ENCODE data around the gene PUS1. TPM values are rescaled to one million over a fixed set of nuclear protein-coding genes. Genes with fewer than 3 reads are reported as not detected.
"Not testable (repeated sequence)": the region's sequence is repeated elsewhere in the genome, so short reads cannot be mapped to it uniquely, and the experiment has no call there.

The PUS1 gene
- polyA plus RNA-seq, 4 donors: 11.4 to 22.4 (median 19.9) TPM

DNA sequence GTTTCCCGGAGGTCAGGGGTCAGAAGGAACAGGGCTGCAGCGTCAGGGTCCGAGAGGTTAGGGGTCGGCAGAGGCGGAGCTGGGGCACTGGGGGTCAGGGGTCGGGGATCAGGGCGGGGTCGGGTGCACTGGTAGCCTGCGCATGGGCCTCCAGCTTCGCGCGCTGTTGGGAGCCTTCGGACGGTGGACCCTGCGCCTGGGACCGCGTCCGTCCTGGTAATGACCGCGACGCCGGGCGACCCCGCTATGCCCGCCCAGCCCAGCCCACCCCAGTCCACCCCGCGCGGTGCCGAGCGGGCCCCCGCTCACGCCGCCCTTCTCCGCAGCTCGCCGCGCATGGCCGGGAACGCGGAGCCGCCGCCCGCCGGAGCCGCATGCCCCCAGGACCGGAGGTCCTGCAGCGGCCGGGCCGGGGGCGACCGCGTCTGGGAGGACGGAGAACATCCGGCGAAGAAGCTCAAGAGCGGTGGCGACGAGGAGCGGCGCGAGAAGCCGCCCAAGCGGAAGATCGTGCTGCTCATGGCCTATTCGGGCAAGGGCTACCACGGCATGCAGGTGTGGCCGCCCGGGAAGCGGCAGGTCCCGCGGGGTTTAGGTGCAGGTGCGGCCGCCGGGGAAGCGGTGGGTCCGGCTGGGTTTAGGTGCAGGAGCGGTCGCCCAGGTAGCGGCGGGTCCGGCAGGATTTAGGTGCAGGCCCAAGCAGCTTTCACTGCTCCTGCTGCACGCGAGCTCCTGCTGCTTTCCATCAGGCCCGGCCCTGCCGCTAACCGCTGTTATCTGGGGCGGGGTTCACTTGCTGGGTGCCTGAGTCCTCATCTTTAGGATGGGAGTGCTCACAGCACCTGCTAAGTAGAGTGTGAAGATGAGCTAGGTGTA is 743 bp downstream of the PUS1 start:
- no peak for DNase-seq (ENCODE audit: low read depth in 4 of 4, low spot score in 2 of 4)

DNA sequence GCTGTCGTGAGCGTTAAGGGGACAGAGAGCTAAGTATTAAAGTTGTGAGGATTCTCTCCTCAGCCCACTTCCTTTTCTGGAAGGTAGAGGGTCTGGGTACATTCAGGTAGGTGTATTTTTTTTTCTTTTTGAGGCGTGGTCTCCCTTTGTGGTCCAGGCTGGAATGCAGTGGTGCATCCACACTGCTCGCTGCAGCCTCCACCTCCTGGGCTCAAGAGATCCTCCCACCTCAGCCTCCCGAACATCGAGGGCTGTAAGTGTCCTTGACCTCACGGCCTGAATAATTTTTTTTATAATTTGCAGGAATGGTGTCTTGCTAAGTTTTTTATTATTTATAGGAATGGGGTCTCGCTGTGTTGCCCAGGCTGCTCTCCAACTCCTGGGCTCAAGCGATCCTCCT is 1.4 kb downstream of the PUS1 start:
- DNase-seq (ENCODE audit: low read depth in 4 of 4, low spot score in 2 of 4): no peak

DNA sequence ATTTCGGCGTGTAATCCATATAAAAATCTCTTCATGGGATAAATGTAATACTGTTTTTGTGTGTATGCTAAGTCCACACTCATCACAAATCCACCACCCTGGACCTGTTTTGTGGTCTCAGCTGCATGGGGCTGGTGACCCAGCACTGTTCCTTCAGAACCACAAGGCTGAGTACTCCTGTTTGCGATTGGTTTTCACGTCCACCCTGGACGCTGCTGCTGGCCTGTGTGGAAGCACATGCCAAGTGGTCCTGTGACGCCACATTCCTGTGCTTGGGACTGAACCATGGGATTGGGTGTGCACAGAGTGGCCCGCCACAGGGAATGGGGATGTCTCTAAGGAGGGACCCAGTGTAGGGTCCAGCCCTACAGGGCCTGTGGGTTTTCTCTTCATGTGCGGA is 4.3 kb downstream of the PUS1 start:
- DNase-seq (ENCODE audit: low read depth in 4 of 4, low spot score in 2 of 4): no peak

DNA sequence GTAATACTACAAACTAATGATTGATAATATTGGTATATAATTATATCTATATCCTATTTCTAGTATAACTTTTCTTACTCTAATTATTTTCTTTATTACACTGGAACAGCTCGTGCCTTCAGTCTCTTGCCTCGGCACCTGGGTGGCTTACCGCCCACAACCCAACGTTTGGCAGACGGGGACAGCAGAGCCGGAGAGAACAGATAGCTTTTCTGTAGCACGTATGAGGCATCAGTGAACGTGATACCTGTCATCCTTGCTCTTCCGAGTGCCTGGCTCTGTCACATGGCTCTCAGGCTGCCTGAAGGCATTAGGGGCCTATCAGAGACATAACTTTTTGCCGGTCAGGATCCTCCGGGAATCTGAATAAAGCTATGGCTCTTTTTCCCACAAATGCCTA is 5.5 kb downstream of the PUS1 start:
- no peak for DNase-seq (ENCODE audit: low read depth in 4 of 4, low spot score in 2 of 4)

DNA sequence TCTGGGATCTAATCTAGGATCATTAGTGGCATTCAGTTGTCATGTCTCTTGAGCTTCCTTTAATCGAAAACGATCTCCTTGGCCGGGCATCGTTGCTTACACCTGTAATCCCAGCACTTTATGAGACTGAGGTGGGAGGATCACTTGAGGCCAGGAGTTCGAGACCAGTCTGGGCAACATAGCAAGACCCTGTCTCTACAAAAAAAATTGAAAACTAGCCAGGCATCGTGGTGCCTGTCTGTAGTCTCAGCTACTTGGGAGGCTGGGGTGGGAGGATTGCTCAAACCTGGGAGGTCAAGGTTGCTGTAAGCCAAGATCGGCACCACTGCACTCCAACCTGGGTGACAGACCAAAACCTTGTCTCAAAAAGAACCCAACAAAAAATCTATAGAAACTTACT is 9.0 kb downstream of the PUS1 start:
- DNase-seq (ENCODE audit: low read depth in 4 of 4, low spot score in 2 of 4): no peak

DNA sequence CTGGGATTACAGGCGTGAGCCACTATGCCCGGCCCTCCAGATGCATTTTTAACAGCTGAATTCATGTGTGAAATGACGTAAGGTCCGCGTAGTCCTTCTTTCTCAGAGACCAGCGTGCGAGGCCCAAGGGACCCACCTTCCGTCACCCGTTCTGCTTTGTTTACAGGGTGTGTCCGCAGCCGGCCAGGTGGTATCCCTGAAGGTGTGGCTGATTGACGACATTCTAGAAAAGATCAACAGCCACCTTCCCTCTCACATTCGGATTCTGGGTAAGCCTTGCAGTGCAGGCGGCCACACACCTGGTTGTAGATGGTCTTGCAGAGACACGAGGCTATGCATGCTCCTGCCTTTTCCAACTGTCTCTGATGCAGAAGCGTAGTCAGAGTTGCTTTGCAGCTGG is 9.9 kb downstream of the PUS1 start:
- DNase-seq (ENCODE audit: low read depth in 4 of 4, low spot score in 2 of 4): no peak

DNA sequence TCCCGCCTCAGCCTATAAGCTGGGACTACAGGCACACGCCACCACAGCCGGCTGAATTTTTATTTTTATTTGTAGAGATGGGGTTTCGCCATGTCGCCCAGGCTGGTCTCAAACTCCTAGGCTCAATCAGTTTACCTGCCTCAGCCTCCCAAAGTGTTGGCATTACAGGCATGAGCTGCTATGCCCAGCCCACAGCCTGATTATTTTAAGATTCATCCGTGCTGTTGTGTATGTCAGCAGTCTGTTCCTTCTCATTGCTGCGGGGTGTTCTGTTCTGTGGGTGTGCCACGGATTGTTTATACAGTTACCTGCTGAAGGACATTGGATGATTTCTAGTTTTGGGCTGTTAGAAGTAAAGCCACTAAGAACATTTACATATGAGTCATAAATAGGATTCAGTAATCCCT is 11.1 kb downstream of the PUS1 start:
- no peak for DNase-seq (ENCODE audit: low read depth in 4 of 4, low spot score in 2 of 4)

DNA sequence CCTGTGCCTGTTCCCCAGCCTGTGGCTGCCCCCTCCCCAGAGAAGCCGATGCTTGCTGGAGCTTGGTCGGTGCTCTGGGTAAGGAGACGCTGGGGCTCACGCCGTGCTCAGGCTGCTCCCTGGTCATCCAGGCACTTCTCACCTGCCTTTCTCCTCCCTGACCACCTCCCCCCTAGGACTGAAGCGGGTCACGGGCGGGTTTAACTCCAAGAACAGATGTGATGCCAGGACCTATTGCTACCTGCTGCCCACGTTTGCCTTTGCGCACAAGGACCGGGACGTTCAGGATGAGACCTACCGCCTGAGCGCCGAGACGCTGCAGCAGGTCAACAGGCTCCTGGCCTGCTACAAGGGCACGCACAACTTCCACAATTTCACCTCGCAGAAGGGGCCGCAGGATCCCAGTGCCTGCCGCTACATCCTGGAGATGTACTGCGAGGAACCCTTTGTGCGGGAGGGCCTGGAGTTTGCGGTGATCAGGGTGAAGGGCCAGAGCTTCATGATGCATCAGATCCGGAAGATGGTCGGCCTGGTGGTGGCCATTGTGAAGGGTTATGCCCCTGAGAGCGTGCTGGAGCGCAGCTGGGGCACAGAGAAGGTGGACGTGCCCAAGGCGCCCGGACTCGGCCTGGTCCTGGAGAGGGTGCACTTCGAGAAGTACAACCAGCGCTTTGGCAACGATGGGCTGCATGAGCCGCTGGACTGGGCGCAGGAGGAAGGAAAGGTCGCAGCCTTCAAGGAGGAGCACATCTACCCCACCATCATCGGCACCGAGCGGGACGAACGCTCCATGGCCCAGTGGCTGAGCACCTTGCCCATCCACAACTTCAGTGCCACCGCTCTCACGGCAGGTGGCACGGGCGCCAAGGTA is 12.3 kb downstream of the PUS1 start:
- no peak for DNase-seq (ENCODE audit: low read depth in 4 of 4, low spot score in 2 of 4)

DNA sequence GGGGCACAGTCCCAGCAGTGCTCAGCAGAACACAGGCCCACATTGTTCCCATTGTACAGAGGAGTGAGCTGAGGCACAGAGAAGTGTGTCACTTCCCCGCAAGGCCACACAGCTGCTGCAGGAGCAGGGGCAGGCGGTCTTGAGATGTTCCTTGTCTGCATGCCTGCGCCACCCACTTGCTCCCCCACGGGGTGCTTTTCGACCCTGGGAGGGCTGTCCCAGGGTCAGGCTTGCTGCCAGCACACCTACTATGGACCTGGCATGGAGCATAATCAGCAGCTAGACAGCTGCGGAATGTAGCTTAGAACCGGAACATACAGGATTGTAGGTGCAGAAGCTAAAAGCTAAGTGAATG is 12.9 kb downstream of the PUS1 start:
- no peak for DNase-seq (ENCODE audit: low read depth in 4 of 4, low spot score in 2 of 4)

DNA sequence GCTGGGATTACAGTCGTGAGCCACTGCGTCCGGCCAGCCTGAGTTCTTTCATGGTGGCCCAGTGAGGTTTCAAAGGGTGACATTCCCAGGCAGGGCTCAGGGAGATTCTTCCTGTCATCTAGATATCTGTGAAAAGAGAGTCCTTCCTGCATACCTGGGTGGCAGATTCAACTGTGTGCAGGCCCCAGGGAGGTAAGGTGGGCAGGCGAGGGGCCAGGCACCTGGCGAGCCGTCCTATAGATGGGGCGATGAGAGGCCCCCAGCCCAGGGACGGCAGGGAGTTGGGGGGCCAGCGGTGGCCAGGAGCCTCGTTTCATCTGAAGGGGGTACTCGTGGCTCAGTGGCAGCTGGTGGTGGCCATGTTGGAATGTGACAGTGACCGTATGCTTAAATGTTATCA is 13.6 kb downstream of the PUS1 start:
- DNase-seq (ENCODE audit: low read depth in 4 of 4, low spot score in 2 of 4): no peak

DNA sequence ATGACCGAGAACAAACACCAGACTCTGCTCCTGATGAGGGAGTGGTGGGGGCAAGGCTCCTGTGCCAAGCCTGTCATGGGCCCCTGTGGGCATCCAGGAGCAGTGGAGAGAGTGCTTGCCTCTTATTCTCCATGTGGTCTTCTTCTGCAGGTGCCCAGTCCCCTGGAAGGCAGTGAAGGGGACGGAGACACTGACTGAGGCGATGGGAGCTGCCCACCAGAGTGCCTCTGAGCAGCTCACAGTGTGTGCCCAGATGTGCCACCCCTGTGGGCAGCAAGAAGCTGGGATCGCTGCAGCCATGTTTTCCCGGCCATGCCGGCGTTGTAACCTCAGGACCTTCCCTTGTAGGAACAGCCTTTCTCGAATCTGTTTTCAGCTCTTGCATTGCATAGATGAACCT is 14.3 kb downstream of the PUS1 start:
- no peak for DNase-seq (ENCODE audit: low read depth in 4 of 4, low spot score in 2 of 4)

DNA sequence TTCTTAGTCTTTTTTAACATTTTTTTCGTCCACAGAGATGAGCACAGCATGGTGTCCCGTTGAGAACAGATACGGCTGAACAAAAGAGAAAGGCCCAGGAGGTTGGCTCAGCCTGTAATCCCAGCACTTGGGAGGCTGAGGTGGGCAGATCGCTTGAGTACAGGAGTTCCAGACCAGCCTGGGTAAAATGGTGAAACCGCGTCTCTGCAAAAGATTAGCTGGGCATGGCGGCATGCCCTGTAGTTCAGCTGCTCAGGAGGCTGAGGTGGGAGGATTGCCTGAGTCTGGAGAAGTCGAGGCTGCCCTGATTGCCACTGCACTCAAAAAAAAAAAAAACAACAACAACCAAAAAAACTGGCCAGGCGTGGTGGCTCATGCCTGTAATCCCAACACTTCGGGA is 14.8 kb downstream of the PUS1 start:
- DNase-seq (ENCODE audit: low read depth in 4 of 4, low spot score in 2 of 4): no peak

DNA sequence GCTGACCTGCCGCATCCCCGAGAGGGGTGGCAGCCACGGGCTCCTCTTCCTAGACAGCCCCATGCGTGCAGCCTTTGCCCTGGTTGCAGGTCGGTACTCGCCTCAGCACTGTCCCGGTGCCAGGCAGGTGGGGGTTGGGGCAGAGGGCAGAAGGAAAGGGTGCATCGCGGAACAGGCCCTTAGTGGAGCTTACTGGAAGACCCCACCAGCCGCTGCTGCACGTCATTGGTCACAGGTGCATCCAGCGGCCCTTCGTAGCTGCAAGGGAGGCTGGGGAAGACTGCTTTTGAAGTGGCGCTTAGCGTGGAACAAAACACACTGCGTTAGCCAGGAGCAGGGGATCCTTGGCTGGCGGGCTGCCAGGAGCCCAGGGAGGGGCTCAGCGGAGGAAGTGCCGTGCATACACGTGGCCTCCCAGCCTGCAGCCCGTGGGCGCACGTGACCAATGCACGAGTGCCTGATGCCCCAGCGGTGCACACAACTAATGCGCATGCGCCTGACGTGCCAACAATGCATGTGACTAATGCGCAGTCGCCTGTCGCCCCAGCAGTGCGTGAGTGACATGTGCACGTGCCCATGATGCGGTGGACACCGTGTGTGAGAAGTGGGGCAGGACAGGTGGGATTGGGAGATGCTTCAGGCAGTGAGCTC is 15.7 kb downstream of the PUS1 start:
- no peak for DNase-seq (ENCODE audit: low read depth in 4 of 4, low spot score in 2 of 4)

DNA sequence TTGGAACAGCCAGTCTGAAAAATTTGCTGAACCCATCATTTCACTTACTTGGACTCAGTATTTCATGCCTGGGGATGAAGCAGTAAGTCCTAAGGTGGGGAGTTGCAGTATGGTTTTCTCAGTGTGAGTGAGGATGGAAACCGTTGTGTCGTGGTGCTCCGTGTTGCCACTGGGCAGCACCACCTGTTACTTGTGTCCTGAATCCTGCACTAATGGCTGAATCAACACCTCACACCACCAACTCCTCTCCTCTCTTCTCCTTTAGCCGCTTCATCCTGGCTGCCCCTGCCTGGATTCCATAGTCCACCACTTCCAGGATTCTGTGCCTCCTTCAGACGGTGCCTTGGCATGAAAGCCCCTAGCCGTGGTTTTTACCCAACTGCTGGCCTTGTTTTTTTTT is 17.7 kb downstream of the PUS1 start:
- no peak for DNase-seq (ENCODE audit: low read depth in 4 of 4, low spot score in 2 of 4)

DNA sequence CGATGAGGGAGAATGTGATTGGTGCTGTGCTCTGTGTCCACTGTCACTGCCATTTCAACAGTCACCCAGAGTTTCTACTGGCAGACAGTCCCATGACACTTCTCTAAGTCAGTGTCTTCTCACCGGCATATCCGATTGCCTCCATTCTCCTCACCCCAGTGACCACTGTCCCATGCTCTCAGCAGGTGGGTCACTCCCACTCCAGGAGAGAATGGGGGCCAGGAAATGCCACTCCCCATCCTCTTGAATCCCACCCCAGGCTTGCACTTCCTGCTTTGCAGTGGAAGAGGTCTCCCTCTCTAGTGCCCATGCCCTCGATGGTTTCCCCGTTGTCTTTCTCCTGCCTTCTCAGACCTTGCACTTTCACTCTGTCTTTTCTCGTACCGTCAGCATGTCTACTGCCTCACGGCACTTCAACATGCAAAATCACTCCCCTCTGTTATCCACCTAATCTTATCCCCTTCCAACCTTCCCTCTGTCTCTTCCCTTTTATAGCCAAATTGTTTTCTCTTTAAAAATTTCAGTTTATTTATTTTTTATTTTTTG is 18.5 kb downstream of the PUS1 start:
- DNase-seq (ENCODE audit: low read depth in 4 of 4, low spot score in 2 of 4): no peak

DNA sequence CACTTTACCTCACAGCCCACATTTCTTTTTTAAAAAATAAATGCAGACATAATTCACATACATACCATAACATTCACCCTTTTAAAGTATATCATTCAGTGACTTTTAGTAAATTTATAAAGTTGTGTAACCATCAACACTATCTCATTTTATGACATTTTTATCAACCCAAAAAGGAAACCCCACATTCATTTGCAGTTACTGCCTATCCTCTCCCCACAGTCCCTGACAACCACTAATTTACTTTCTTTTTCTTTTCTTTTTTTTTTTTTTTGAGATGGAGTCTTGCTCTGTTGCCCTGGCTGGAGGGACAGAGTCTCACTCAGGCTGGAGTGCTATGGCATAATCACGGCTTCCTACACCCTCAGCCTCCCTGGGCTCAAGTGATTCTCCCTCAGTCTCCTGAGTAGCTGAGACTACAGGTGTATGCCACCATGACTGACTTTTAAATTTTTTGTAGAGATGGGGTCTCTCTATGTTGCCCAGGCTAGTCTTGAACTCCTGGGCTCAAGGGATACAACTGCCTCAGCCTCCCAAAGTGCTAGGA is 19.2 kb downstream of the PUS1 start:
- DNase-seq (ENCODE audit: low read depth in 4 of 4, low spot score in 2 of 4): no peak

DNA sequence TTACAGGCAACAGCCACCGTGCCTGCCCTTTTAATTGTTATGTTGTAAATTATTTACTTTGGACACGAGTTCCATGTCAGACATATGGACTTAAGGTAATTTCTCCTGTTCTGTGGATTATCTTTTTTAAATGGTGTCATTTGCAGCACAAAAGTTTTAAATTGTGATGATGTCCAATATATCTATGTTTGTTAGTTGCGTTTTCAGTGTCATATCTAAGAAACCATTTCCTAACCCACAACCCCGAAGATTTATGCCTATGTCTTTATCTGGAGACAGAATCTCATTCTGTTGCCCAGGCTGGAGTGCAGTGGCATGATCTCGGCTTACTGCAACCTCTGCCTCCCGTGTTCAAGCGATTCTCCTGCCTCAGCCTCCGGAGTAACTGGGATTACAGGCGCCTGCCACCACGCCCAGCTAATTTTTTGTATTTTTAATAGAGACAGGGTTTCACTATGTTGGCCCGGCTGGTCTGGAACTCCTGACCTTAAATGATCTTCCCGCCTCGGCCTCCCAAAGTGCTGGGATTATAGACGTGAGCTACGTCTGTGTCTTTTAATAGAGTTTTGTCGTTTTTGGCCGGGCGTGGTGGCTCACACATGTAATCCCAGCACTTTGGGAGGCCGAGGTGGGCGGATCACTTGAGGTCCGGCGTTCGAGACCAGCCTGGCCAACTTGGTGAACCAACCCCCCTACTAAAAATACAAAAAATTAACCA is 19.8 kb downstream of the PUS1 start:
- not testable (repeated sequence) for DNase-seq (ENCODE audit: low read depth in 4 of 4, low spot score in 2 of 4)

DNA sequence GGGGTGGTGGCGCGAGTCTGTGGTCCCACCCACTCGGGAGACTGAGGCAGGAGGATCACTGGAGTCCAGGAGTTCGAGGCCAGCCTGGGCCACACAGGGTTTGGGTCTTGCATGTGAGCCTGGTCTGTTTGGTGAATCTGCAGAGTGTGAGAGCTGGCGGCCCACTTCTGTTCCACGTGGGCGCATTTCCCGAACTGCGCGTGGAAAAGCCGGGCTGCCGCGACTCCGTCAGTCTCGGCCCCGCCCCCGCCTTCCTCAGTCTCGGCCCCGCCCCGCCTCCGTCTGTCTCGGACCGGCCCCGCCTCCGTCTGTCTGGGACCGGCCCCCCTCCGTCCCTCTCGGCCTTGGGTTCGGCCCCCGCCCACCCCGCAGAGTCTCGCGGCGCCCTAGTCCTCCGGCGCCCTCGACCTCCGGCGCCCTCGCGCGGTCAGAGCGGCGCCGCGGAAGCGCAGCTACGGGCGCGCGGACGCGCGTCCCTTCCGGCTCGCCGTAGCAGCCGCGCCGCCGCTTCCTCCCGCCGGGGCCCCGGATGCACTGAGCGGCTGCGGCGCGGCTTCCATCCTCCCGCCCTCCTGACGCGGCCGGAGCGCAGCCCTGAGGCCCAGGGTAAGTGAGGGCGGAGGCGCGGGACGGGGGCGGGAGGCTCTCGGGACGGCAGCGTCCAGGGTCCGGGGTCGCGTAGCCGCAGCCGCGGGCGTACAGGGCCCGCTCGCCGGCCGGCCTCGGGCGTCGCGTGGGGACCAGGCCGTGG is 20.5 kb downstream of the PUS1 start, which contains the start of gene EP400:
Gene EP400, plus strand, starts transcription at position 512 of the 751 bp plus-strand sequence. CDS start 10,678 bp downstream, outside the sequence.
- DNase-seq (ENCODE audit: low read depth in 4 of 4, low spot score in 2 of 4): peak; percentile 53 to 84 (median 81)

DNA sequence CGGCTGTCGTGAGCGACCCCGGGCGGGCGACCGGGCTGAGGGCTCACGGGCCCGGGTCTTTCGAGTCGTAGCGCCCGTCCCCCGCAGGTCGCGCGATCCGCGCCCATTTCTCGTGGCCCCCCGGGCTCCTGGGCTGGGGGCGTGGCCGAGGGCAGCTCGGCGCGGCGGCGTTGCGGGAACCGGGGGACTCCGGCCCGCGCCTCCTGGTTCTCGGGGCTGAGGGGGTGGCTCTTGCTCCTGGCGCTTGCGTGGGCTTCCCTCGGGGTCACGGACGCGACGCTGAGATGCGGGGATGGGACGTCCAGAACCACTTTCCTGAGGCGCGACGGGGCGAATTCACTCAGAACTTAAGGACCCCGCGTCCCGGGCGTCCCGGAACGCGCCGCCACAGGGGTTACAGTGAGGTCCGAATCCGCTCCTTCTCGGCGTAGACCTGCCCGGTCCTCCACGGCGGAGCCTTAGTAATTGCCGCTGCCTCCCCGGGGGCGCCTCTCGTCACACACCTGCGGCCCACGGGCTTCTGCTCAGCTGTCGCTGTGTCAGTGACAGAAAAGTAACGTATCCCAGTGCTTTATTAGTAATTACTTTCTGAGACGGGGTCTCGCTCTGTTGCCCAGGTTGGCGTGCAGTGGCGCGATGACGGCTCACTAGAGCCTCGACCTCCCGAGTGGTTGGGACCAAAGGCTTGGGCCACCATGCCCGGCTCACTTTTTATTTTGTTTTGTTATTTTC is 21.3 kb downstream of the PUS1 start:
- no peak for DNase-seq (ENCODE audit: low read depth in 4 of 4, low spot score in 2 of 4)

All from left renal cortex interstitium (tissue), 4 donors.